Stimulated activated CD4-positive, alpha-beta T cell treated with anti-CD3 and anti-CD28 coated beads, Interleukin-2, amount 100 ng/mL, for 48 hours (primary cell): ENCODE data around the gene GBGT1.

Experiments
- DNase-seq, 2 donors: peaks; one replicate each; pipeline ENCODE4 v3.0.0-alpha.2; 2020

The GBGT1 gene

GRCh38 chr9:133111808-133112662, 51.7 kb downstream of the GBGT1 start:
- no peak for DNase-seq

- DNase-seq: no peak
Measured at GRCh38 chr9:133109931-133110650, 53.6 kb downstream of the GBGT1 start.

GRCh38 chr9:133108794-133109641, 54.7 kb downstream of the GBGT1 start:
- no peak for DNase-seq

GRCh38 chr9:133107961-133108793, 55.5 kb downstream of the GBGT1 start:
- DNase-seq: no peak

DNA sequence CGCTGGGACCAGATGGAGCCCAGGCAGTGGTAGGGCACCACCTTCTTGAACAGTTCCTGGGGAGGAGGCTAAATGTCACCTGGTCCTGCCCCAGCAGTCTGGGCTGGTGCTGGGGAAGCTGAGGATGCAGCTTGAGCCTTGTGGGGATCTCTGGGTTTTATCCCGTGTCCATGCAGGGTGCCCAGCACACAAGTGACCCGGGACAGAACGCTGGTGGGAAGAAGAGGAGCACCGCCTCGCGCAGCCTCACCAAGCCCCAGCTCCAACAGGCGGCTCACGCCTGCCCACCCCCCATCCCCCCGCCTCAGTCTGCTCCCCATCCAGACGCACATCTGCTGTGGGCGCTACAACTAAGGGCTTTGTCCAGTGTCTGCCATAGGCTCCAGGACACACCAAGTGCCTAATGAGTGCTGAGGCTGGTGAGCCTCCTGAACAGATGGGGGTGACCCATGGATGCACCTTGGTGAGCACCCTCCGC, 56.4 kb downstream of the GBGT1 start:
- DNase-seq: no peak

- no peak for DNase-seq
Measured at GRCh38 chr9:133106511-133107244, 57.0 kb downstream of the GBGT1 start.

DNA sequence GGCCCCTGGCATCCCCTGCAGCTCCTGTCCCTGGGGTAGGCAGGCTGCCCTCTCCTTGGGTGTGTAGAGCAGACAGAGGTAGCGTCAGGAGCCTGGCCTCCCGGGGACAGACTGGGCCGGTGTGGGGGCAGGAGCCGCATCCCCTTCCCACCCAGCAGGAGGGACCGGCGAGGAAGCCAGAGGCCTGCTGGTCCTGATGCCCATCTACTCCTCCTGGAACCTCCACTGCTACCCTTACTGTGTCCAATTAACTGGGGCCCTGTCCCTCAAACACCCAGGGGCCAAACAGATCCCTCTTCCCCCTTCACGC, 58.3 kb downstream of the GBGT1 start:
- no peak for DNase-seq

GRCh38 chr9:133104718-133105460, 58.8 kb downstream of the GBGT1 start:
- no peak for DNase-seq

GRCh38 chr9:133103987-133104505, 59.7 kb downstream of the GBGT1 start:
- DNase-seq: no peak

DNA sequence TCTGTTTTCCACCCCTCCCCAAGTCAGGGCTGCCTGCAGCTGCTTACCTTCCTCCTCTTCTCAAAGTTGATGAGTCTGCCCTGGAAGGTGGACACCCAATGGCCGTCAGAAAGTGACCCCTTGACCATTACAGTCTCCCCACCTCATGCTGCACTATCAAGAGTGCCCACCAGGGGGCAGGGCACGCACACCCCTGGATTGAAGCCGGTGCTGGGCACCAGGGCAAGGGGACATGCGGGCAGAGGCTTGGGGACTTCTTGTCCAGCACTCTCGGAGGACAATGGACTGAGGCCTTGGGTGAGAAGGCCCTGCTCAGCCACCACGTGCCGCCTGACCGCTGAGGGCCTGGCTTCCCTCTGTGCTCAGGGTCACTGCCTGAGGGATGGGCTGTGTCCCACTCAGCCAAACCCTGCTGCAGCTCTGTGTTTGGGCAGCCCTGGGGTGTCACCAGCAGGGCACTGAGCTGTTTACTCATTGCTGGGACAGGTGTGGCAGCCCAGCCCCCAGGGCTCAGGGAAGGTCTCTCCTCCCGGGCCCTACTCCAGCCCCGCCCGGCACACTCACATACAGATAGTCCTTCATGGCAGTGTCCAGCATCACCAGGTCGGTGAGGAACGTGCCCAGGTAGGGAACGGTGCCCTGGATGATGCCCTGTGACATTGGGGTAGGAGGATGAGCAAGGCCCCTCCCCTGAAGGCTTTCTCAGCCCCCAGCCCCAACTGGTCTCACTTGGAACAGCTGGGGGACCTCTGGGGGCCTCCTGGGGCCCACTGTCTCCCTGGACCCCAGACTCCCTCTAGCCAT, 60.3 kb downstream of the GBGT1 start:
- peak; percentile 46 to 47 for DNase-seq
